ENCODE results near the gene GULP1. TPM values are rescaled to one million over a fixed set of nuclear protein-coding genes. Genes with fewer than 3 reads are reported as not detected.
"Not testable (repeated sequence)": the region's sequence is repeated elsewhere in the genome, so short reads cannot be mapped to it uniquely, and the experiment has no call there.

GULP1 gene
- total RNA-seq, 2 donors from 2014 or later: 15.3 to 26.5 TPM

- H3K27ac Mint-ChIP-seq: no peak overlapping the region
- no peak for DNase-seq
- peaks cover 6% of the 10 kb centered on the region for H3K9me3 ChIP-seq (ENCODE audit: control insufficient read depth, low read length)
- H3K4me1 Mint-ChIP-seq: no peaks in the 10 kb centered on the region
- WGBS, 2 experiments (ENCODE audit: insufficient coverage in 1 of 2, insufficient read length in 1 of 2): no CpG with 5 or more reads among the region's 2 CpGs
- H3K4me1 ChIP-seq (ENCODE audit: control insufficient read depth, insufficient read depth, low read length): no peaks in the 10 kb centered on the region
- TF ChIP-seq, protein P1, sequence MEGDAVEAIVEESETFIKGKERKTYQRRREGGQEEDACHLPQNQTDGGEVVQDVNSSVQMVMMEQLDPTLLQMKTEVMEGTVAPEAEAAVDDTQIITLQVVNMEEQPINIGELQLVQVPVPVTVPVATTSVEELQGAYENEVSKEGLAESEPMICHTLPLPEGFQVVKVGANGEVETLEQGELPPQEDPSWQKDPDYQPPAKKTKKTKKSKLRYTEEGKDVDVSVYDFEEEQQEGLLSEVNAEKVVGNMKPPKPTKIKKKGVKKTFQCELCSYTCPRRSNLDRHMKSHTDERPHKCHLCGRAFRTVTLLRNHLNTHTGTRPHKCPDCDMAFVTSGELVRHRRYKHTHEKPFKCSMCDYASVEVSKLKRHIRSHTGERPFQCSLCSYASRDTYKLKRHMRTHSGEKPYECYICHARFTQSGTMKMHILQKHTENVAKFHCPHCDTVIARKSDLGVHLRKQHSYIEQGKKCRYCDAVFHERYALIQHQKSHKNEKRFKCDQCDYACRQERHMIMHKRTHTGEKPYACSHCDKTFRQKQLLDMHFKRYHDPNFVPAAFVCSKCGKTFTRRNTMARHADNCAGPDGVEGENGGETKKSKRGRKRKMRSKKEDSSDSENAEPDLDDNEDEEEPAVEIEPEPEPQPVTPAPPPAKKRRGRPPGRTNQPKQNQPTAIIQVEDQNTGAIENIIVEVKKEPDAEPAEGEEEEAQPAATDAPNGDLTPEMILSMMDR (conservative IDR thresholded peaks at IDR 0.05): no peak
- H3K4me3 ChIP-seq (ENCODE audit: low read length): no peak overlapping the region
- H3K9ac ChIP-seq (ENCODE audit: extremely low read depth, low read length, poor library complexity, severe bottlenecking): no peak overlapping the region
- H3K36me3 ChIP-seq (ENCODE audit: control insufficient read depth, insufficient read depth, low read length): no peaks in the 10 kb centered on the region
- H3K27me3 Mint-ChIP-seq (ENCODE audit: insufficient read depth): no peaks in the 10 kb centered on the region
- H3K27ac ChIP-seq (ENCODE audit: low read depth, low read length): no peak overlapping the region
- H3K4me3 Mint-ChIP-seq: no peak overlapping the region
- H3K36me3 Mint-ChIP-seq (ENCODE audit: low read depth): peaks cover 12% of the 10 kb centered on the region
- H3K9me3 Mint-ChIP-seq: peaks cover 9% of the 10 kb centered on the region
- H3K27me3 ChIP-seq (ENCODE audit: control insufficient read depth, insufficient read depth, low read length, poor library complexity, severe bottlenecking): no peaks in the 10 kb centered on the region
Observed at GRCh38 chr2:188534875-188535274, 243.2 kb downstream of the GULP1 start.

DNA sequence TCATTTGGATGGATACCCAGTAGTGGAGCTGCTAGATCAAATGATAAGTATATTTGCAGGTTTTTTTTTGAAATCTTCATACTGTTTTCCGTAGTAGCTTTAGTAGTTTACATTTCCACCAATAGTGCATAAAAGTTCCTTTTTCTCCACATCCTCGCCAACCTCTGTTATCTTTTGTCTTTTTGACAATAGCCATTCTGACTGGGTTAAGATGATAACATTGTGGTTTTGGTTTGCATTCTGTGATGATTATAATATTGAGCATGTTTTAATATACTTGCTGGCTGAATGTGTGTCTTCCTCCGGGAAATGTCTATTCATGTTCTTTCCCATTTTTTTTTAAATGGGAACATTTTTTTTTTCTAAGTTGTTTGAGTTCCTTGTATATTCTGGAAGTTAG lies 260.0 kb downstream of the GULP1 start:
- no peak overlapping the region for H3K27ac Mint-ChIP-seq
- Histone ChIP-seq H3K27ac (ENCODE audit: low read depth, low read length) (no peak overlapping the region), H3K4me1 (ENCODE audit: control insufficient read depth, insufficient read depth, low read length) (no peaks in the 10 kb centered on the region), H3K9ac (ENCODE audit: extremely low read depth, low read length, poor library complexity, severe bottlenecking) (no peak overlapping the region), H3K4me3 (ENCODE audit: low read length) (no peak overlapping the region), H3K36me3 (ENCODE audit: control insufficient read depth, insufficient read depth, low read length) (no peaks in the 10 kb centered on the region), H3K27me3 (ENCODE audit: control insufficient read depth, insufficient read depth, low read length, poor library complexity, severe bottlenecking) (no peaks in the 10 kb centered on the region), H3K9me3 (ENCODE audit: control insufficient read depth, low read length) (no peaks in the 10 kb centered on the region)
- no peaks in the 10 kb centered on the region for H3K27me3 Mint-ChIP-seq (ENCODE audit: insufficient read depth)
- no peaks in the 10 kb centered on the region for H3K4me1 Mint-ChIP-seq
- H3K36me3 Mint-ChIP-seq (ENCODE audit: low read depth): peaks cover 3% of the 10 kb centered on the region
- 83 to 93% methylated on average over 2 to 3 of the region's 3 CpGs for whole genome bisulfite sequencing, 2 experiments (ENCODE audit: insufficient coverage in 1 of 2, insufficient read length in 1 of 2)
- TF ChIP-seq, protein P1 (conservative IDR thresholded peaks at IDR 0.05): no peak
- H3K4me3 Mint-ChIP-seq: no peak overlapping the region
- DNase-seq: no peak
- H3K9me3 Mint-ChIP-seq: no peaks in the 10 kb centered on the region

DNA sequence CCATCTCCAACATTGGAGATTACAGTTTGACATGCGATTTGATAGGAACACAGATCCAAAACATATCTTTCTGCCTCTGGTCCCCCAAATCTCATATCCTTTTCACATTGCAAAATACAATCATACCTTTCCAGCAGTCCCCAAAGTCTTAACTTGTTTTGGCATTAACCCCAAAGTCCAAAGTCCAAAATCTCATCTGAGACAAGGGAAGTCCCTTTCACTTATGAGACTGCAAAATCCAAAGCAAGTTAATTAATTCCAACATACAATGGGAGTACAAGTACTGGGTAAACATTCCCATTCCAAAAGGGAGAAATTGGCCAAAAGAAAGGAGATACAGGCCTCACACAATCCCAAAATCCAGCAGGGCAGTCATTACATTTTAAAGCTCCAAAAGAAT lies 265.4 kb downstream of the GULP1 start:
- no peak for DNase-seq
- Mint-ChIP-seq H3K9me3 (peaks cover 26% of the 10 kb centered on the region), H3K27ac (no peak overlapping the region), H3K4me3 (no peak overlapping the region), H3K4me1 (no peaks in the 10 kb centered on the region), H3K36me3 (ENCODE audit: low read depth) (peaks cover 23% of the 10 kb centered on the region), H3K27me3 (ENCODE audit: insufficient read depth) (no peaks in the 10 kb centered on the region)
- 98 to 100% methylated on average over 1 of the region's 1 CpG for WGBS, 2 experiments (ENCODE audit: insufficient coverage in 1 of 2, insufficient read length in 1 of 2)
- H3K4me3 ChIP-seq (ENCODE audit: low read length): no peak overlapping the region
- TF ChIP-seq, protein P1 (conservative IDR thresholded peaks at IDR 0.05): no peak
- H3K27ac ChIP-seq (ENCODE audit: low read depth, low read length): no peak overlapping the region
- no peak overlapping the region for H3K9ac ChIP-seq (ENCODE audit: extremely low read depth, low read length, poor library complexity, severe bottlenecking)
- no peaks in the 10 kb centered on the region for H3K4me1 ChIP-seq (ENCODE audit: control insufficient read depth, insufficient read depth, low read length)
- peaks cover 5% of the 10 kb centered on the region for H3K9me3 ChIP-seq (ENCODE audit: control insufficient read depth, low read length)
- no peaks in the 10 kb centered on the region for H3K27me3 ChIP-seq (ENCODE audit: control insufficient read depth, insufficient read depth, low read length, poor library complexity, severe bottlenecking)
- H3K36me3 ChIP-seq (ENCODE audit: control insufficient read depth, insufficient read depth, low read length): no peaks in the 10 kb centered on the region

- Mint-ChIP-seq H3K36me3 (ENCODE audit: low read depth) (peaks cover 23% of the 10 kb centered on the region), H3K9me3 (peaks cover 26% of the 10 kb centered on the region)
- H3K27me3 ChIP-seq (ENCODE audit: control insufficient read depth, insufficient read depth, low read length, poor library complexity, severe bottlenecking); H3K4me3 ChIP-seq (ENCODE audit: low read length); H3K4me3 Mint-ChIP-seq; H3K4me1 Mint-ChIP-seq; H3K27me3 Mint-ChIP-seq (ENCODE audit: insufficient read depth); H3K27ac Mint-ChIP-seq; H3K4me1 ChIP-seq (ENCODE audit: control insufficient read depth, insufficient read depth, low read length); H3K9me3 ChIP-seq (ENCODE audit: control insufficient read depth, low read length); H3K27ac ChIP-seq (ENCODE audit: low read depth, low read length); H3K36me3 ChIP-seq (ENCODE audit: control insufficient read depth, insufficient read depth, low read length); DNase-seq; H3K9ac ChIP-seq (ENCODE audit: extremely low read depth, low read length, poor library complexity, severe bottlenecking): not testable (repeated sequence)
- 91 to 93% methylated on average over 2 of the region's 2 CpGs for WGBS, 2 experiments (ENCODE audit: insufficient coverage in 1 of 2, insufficient read length in 1 of 2)
Observed at GRCh38 chr2:188559455-188559854, 267.8 kb downstream of the GULP1 start.

Data from endodermal cell (in vitro differentiated cells).